HCT116 (cell line): ENCODE measurements around the gene AADACL4. TPM values are rescaled to one million over a fixed set of nuclear protein-coding genes. Genes with fewer than 3 reads are reported as not detected.

ENCODE experiments used
- ATAC-seq: fragments of 200-7000 bp; cut with Tn5 transposase; 2 replicates; pipeline ENCODE4 v1.9.1; 2020; ENCODE audit warnings: mild to moderate bottlenecking, moderate library complexity
- BruUV-seq: library from RNA; stranded (reverse); fragments of 400-500 nt; replicated peaks from 2 replicates; lab custom pipeline; 2021; lab: Mats Ljungman, UMichigan
- CTCF ChIA-PET: fragments of 300-600 bp; sonication (Branson Sonifier 250); formaldehyde crosslinking; loops from one replicate; lab custom pipeline; 2021; ENCODE audit warnings: antibody characterized with exemption; lab: Charles Lee
- POLR2A ChIA-PET: fragments of 300-600, 350-600 bp; sonication (Branson Sonifier 250); formaldehyde crosslinking; loops from one replicate; lab custom pipeline; 2021; ENCODE audit warnings: antibody characterized with exemption; lab: Charles Lee
- RAD21 ChIA-PET, 2 experiments: fragments of 300-600 bp; sonication (Branson Sonifier 250); formaldehyde crosslinking; loops; one replicate each; lab custom pipeline; 2023; ENCODE audit warnings: low total read pairs in 2 of 2; ENCODE audit not compliant: uncharacterized antibody in 2 of 2, unreplicated experiment in 2 of 2, low non-redundant PET in 1 of 2; lab: Charles Lee
- DNase-seq: peaks from one replicate; pipeline ENCODE4 v3.0.0-alpha.2; 2010; ENCODE audit warnings: low read depth, low spot score
- H2AFZ ChIP-seq: fragments of 200-600 bp; shearing (Covaris generic), sonication (generic); 2 replicates; pipeline ENCODE4 v1.6.1; 2017; ENCODE audit warnings: low read depth, mixed run types, mixed read lengths, antibody characterized with exemption, low read length; ENCODE audit not compliant: poor library complexity, severe bottlenecking
- H3K27ac ChIP-seq: 2 replicates; pipeline ENCODE4 v1.5.1; 2012; ENCODE audit warnings: low read depth, low read length
- H3K27me3 ChIP-seq: fragments of 200-600 bp; sonication (generic); 2 replicates; pipeline ENCODE4 v1.6.1; 2016; ENCODE audit warnings: mixed run types, low read length, mixed read lengths; ENCODE audit not compliant: insufficient read depth
- H3K36me3 ChIP-seq, 2 experiments: fragments of 200-500 bp in 1 of 2; fragments of 200-600 bp in 1 of 2; sonication (Bioruptor generic) in 1 of 2; sonication (generic) in 1 of 2; 2 replicates each; pipeline versions ENCODE4 v1.5.1 to v1.6.1; 2014 to 2016; ENCODE audit warnings: low read length in 2 of 2, inconsistent platforms in 1 of 2, mixed read lengths in 1 of 2, mixed run types in 1 of 2; ENCODE audit not compliant: insufficient read depth in 2 of 2, control insufficient read depth in 1 of 2
- H3K4me1 ChIP-seq, 2 experiments: fragments of 200-600 bp in 1 of 2; sonication (generic) in 1 of 2; 2 replicates each; pipeline versions ENCODE4 v1.5.1 to v1.6.1; 2012 to 2017; ENCODE audit warnings: low read length in 2 of 2, inconsistent platforms in 1 of 2, mild to moderate bottlenecking in 1 of 2, mixed read lengths in 1 of 2, mixed run types in 1 of 2, moderate library complexity in 1 of 2; ENCODE audit not compliant: insufficient read depth in 2 of 2, control insufficient read depth in 1 of 2
- H3K4me2 ChIP-seq: fragments of 200-600 bp; sonication (generic); 2 replicates; pipeline ENCODE4 v1.6.1; 2017; ENCODE audit warnings: mixed run types, low read length, mixed read lengths
- H3K4me3 ChIP-seq, 2 experiments: fragments of 200-600 bp in 1 of 2; sonication (generic) in 1 of 2; replicated peaks in 1 of 2; 2 replicates each; pipeline ENCODE4 v1.5.1; 2011 to 2016; ENCODE audit warnings: low read length in 2 of 2, control low read depth in 1 of 2, low read depth in 1 of 2, mild to moderate bottlenecking in 1 of 2, mixed read lengths in 1 of 2, mixed run types in 1 of 2
- H3K79me2 ChIP-seq: fragments of 200-600 bp; sonication (generic); 2 replicates; pipeline ENCODE4 v1.6.1; 2017; ENCODE audit warnings: mild to moderate bottlenecking, mixed run types, low read length, moderate library complexity, mixed read lengths; ENCODE audit not compliant: insufficient read depth
- H3K9ac ChIP-seq: fragments of 200-600 bp; sonication (generic); 2 replicates; pipeline ENCODE4 v1.6.1; 2016; ENCODE audit warnings: low read length, mixed read lengths
- H3K9me2 ChIP-seq: fragments of 200-600 bp; sonication (generic), shearing (Covaris generic); 2 replicates; pipeline ENCODE4 v1.6.1; 2017; ENCODE audit warnings: mixed run types, mild to moderate bottlenecking, moderate library complexity; ENCODE audit not compliant: insufficient read depth
- H3K9me3 ChIP-seq, 2 experiments: fragments of 200-500 bp in 1 of 2; fragments of 200-600 bp in 1 of 2; sonication (Bioruptor generic) in 1 of 2; sonication (generic) in 1 of 2; 2 replicates each; pipeline ENCODE4 v1.6.1; 2014 to 2017; ENCODE audit warnings: low read length in 2 of 2, mixed read lengths in 2 of 2, inconsistent platforms in 1 of 2, low read depth in 1 of 2, mild to moderate bottlenecking in 1 of 2, mixed run types in 1 of 2, moderate library complexity in 1 of 2; ENCODE audit not compliant: control insufficient read depth in 1 of 2, insufficient read depth in 1 of 2
- H4K20me1 ChIP-seq: fragments of 200-600 bp; sonication (generic), shearing (Covaris generic); 2 replicates; pipeline ENCODE4 v1.6.1; 2017; ENCODE audit warnings: mixed run types, mild to moderate bottlenecking, moderate library complexity; ENCODE audit not compliant: insufficient read depth
- ATF3 ChIP-seq: IDR thresholded peaks from 2 replicates; pipeline ENCODE4 v1.6.1; 2012
- CBX3 ChIP-seq: IDR thresholded peaks from 2 replicates; pipeline ENCODE4 v1.6.1; 2012; ENCODE audit warnings: low read depth
- CTCF ChIP-seq, 3 experiments: fragments of 200-600 bp in 1 of 3; sonication (generic) in 1 of 3; IDR thresholded peaks in 2 of 3; conservative IDR thresholded peaks in 1 of 3; 2 replicates each; pipeline ENCODE4 v1.5.1; 2012 to 2017; ENCODE audit warnings: low read depth in 2 of 3, low read length in 2 of 3, antibody characterized with exemption in 1 of 3, borderline replicate concordance in 1 of 3, control low read depth in 1 of 3, mild to moderate bottlenecking in 1 of 3, mixed read lengths in 1 of 3, mixed run types in 1 of 3, moderate library complexity in 1 of 3; ENCODE audit not compliant: insufficient read depth in 1 of 3
- EGR1 ChIP-seq: IDR thresholded peaks from 2 replicates; pipeline ENCODE4 v1.6.1; 2012; ENCODE audit warnings: low read depth
- ELF1 ChIP-seq: IDR thresholded peaks from 2 replicates; pipeline ENCODE4 v1.6.1; 2012; ENCODE audit warnings: low read depth, borderline replicate concordance
- EZH2 ChIP-seq: fragments of 200-600 bp; sonication (generic); IDR thresholded peaks from 2 replicates; pipeline ENCODE4 v1.6.1; 2017; ENCODE audit warnings: antibody characterized with exemption, mixed run types
- EZH2phosphoT487 ChIP-seq: fragments of 200-600 bp; IDR thresholded peaks from 2 replicates; pipeline ENCODE4 v1.6.1; 2018; ENCODE audit warnings: antibody characterized with exemption, borderline replicate concordance
- FOSL1 ChIP-seq: IDR thresholded peaks from 2 replicates; pipeline ENCODE4 v1.6.1; 2012; ENCODE audit warnings: low read depth
- MAX ChIP-seq: IDR thresholded peaks from 2 replicates; pipeline ENCODE4 v1.6.1; 2012
- POLR2A ChIP-seq: IDR thresholded peaks from 2 replicates; pipeline ENCODE4 v1.7.0; 2011; ENCODE audit warnings: borderline replicate concordance; ENCODE audit not compliant: insufficient read depth, insufficient read length; ENCODE audit errors: extremely low read depth
- POLR2AphosphoS5 ChIP-seq: IDR thresholded peaks from 2 replicates; pipeline ENCODE4 v1.6.1; 2011; ENCODE audit warnings: mild to moderate bottlenecking, low read depth, low read length, moderate library complexity
- SIN3A ChIP-seq: IDR thresholded peaks from 2 replicates; pipeline ENCODE4 v1.6.1; 2012; ENCODE audit warnings: low read depth
- SP1 ChIP-seq: IDR thresholded peaks from 2 replicates; pipeline ENCODE4 v1.6.1; 2012; ENCODE audit warnings: low read depth
- YY1 ChIP-seq: IDR thresholded peaks from 2 replicates; pipeline ENCODE4 v1.6.1; 2011; ENCODE audit warnings: low read length, low read depth, moderate library complexity, mild to moderate bottlenecking; ENCODE audit not compliant: insufficient replicate concordance; ENCODE audit errors: extremely low read depth
- ZFX ChIP-seq: fragments of 450-650 bp; IDR thresholded peaks from 2 replicates; pipeline ENCODE4 v1.6.1; 2017
- intact Hi-C: fragments of 100-400 bp; cut with micrococcal nuclease; formaldehyde crosslinking; loops from 2 replicates; pipeline ENCODE4 v1.10.0; 2022
- total RNA-seq: library from RNA; stranded (reverse); gene quantifications from one replicate; pipeline ENCODE4 v1.2.1, GENCODE V29; 2021; ENCODE audit not compliant: unreplicated experiment
- TF ChIP-seq, protein P1 (sequence below): IDR thresholded peaks from 2 replicates; pipeline ENCODE4 v1.6.1; 2012; ENCODE audit warnings: low read depth
- TF ChIP-seq, protein P2 (sequence below): IDR thresholded peaks from 2 replicates; pipeline ENCODE4 v1.6.1; 2011; ENCODE audit warnings: mild to moderate bottlenecking, low read length, moderate library complexity; ENCODE audit not compliant: insufficient replicate concordance; ENCODE audit errors: extremely low read depth

Gene AADACL4
- total RNA-seq, 1 experiment from 2014 or later: not detected

DNA sequence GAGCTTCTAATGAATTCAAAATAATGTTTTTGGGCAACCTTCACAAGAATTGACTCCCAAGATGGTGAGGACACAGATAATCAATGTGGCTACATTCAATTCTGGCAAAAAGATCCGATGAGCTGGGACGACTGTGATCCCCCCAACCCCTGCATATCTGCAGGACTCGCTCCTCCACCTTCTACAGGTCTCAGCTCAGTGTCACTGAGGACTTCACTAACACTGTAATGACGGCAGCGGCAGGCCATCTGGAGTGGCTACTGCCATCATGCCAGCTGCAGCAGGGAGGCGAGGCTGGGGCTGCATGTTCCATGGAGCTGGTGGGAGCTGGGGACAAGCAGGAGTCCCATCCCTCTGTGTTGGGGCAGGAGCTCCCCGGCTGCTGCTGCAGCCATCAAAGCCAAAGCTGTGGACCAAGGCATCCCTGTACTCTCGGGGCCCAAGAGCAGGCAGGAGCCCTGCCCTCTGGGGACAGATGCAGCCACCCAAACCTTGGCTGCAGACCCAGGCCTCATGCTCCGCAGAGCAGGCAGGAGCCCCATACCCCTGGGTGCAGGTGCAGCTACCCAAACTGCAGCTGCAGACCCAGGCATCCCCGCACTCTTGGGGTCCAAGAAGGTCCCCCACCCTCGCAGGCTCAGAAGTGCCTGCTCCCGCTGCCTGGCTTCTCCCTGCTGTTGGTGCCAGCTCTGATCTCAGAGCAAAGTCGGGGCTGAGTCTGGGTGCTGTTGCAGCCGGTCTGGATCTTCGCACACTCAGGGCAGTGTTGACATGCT is 13.7 kb upstream of the AADACL4 start:
- no TSS peak for BruUV-seq

More for the DNA sequence above, 13.7 kb upstream of the AADACL4 start:
- ChIA-PET RAD21 (no interaction called here), POLR2A (no interaction called here), CTCF (interaction anchor here (0.7 to 1.0 kb wide), 2 partner anchors 11 to 29 kb away, joined by 3 read pairs; no protein-coding TSS in a partner anchor)
- Histone ChIP-seq H3K9me2 (no peaks in the 10 kb centered on the region), H3K79me2 (no peaks in the 10 kb centered on the region), H2AFZ (no peak overlapping the region), H3K27ac (no peak overlapping the region), H4K20me1 (no peaks in the 10 kb centered on the region), H3K27me3 (no peaks in the 10 kb centered on the region), H3K36me3 (no peaks in the 10 kb centered on the region), H3K9me3 (no peaks in the 10 kb centered on the region), H3K9ac (no peak overlapping the region), H3K4me2 (no peak overlapping the region), H3K4me3 (no peak overlapping the region), H3K4me1 (no peaks in the 10 kb centered on the region)
- no peak for ATAC-seq
- TF ChIP-seq EZH2phosphoT487 (no peak), CBX3 (no peak), SIN3A (no peak), MAX (no peak), EGR1 (no peak), POLR2A (no peak), SP1 (no peak), YY1 (no peak), ZFX (no peak), EZH2 (no peak), FOSL1 (no peak), CTCF (IDR thresholded peaks at IDR 0.05 in 2 of 3, conservative IDR thresholded peaks at IDR 0.05 in 1 of 3; ENCODE audit: borderline replicate concordance in 1 of 3, insufficient read depth in 1 of 3, low read depth in 2 of 3, low read length in 2 of 3) (no peak), ATF3 (no peak), ELF1 (no peak), POLR2AphosphoS5 (no peak)
- TF ChIP-seq, protein P1, sequence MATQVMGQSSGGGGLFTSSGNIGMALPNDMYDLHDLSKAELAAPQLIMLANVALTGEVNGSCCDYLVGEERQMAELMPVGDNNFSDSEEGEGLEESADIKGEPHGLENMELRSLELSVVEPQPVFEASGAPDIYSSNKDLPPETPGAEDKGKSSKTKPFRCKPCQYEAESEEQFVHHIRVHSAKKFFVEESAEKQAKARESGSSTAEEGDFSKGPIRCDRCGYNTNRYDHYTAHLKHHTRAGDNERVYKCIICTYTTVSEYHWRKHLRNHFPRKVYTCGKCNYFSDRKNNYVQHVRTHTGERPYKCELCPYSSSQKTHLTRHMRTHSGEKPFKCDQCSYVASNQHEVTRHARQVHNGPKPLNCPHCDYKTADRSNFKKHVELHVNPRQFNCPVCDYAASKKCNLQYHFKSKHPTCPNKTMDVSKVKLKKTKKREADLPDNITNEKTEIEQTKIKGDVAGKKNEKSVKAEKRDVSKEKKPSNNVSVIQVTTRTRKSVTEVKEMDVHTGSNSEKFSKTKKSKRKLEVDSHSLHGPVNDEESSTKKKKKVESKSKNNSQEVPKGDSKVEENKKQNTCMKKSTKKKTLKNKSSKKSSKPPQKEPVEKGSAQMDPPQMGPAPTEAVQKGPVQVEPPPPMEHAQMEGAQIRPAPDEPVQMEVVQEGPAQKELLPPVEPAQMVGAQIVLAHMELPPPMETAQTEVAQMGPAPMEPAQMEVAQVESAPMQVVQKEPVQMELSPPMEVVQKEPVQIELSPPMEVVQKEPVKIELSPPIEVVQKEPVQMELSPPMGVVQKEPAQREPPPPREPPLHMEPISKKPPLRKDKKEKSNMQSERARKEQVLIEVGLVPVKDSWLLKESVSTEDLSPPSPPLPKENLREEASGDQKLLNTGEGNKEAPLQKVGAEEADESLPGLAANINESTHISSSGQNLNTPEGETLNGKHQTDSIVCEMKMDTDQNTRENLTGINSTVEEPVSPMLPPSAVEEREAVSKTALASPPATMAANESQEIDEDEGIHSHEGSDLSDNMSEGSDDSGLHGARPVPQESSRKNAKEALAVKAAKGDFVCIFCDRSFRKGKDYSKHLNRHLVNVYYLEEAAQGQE: no peak
- TF ChIP-seq, protein P2, sequence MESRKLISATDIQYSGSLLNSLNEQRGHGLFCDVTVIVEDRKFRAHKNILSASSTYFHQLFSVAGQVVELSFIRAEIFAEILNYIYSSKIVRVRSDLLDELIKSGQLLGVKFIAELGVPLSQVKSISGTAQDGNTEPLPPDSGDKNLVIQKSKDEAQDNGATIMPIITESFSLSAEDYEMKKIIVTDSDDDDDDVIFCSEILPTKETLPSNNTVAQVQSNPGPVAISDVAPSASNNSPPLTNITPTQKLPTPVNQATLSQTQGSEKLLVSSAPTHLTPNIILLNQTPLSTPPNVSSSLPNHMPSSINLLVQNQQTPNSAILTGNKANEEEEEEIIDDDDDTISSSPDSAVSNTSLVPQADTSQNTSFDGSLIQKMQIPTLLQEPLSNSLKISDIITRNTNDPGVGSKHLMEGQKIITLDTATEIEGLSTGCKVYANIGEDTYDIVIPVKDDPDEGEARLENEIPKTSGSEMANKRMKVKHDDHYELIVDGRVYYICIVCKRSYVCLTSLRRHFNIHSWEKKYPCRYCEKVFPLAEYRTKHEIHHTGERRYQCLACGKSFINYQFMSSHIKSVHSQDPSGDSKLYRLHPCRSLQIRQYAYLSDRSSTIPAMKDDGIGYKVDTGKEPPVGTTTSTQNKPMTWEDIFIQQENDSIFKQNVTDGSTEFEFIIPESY: no peak
- no peak for DNase-seq
- intact Hi-C loops: no loop called here
